ENCODE measurements around the gene CDK5.
"Not testable (repeated sequence)": the region's sequence is repeated elsewhere in the genome, so short reads cannot be mapped to it uniquely, and the experiment has no call there.

The CDK5 gene

GRCh38 chr7:151019130-151019447 lies 38.6 kb downstream of the CDK5 start:
- TF ChIP-seq ZNF274 (IDR thresholded peaks at IDR 0.05; ENCODE audit: low read depth, low read length) = no peak
- no peak overlapping the region for H3K4me3 ChIP-seq (ENCODE audit: low read length)

- no peak overlapping the region; the same call in 1 of the 2 replicates for H3K4me3 ChIP-seq (ENCODE audit: low read length)
- no peak for TF ChIP-seq ZNF274 (IDR thresholded peaks at IDR 0.05; ENCODE audit: low read depth, low read length)
These were observed 39.1 kb downstream of the CDK5 start for GRCh38 chr7:151018421-151019129.

DNA sequence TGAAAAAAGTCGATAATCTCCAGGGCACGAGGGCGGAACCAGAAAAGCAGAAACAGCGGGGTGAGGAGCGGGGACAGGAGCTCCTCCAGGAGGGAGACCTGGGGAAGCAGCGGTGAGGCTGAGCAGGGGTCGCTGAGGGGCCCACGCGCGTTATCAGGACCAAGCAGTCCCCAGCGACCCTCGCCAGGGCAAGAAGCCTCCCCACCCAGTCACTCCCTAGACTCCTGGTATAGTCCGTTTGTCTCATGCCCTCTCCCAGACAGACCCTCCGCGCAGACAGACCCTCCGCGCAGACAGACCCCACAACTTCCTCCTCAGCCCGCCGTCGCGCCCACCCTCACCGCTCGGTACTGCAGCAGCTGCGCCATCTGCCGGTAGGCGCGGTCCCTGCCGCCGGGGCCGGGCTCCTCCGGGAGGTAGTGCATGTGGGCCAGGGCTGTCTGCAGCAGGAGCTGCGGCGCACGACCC lies 39.7 kb downstream of the CDK5 start:
- TF ChIP-seq ZNF274 (IDR thresholded peaks at IDR 0.05; ENCODE audit: low read depth, low read length) = no peak
- no peak overlapping the region for H3K4me3 ChIP-seq (ENCODE audit: low read length)

- no peak for TF ChIP-seq ZNF274 (IDR thresholded peaks at IDR 0.05; ENCODE audit: low read depth, low read length)
- H3K4me3 ChIP-seq (ENCODE audit: low read length) = no peak overlapping the region
These were observed 40.2 kb downstream of the CDK5 start for GRCh38 chr7:151017370-151017952.

GRCh38 chr7:151016942-151017341 lies 40.8 kb downstream of the CDK5 start:
- no peak for TF ChIP-seq ZNF274 (IDR thresholded peaks at IDR 0.05; ENCODE audit: low read depth, low read length)
- no peak overlapping the region for H3K4me3 ChIP-seq (ENCODE audit: low read length)

DNA sequence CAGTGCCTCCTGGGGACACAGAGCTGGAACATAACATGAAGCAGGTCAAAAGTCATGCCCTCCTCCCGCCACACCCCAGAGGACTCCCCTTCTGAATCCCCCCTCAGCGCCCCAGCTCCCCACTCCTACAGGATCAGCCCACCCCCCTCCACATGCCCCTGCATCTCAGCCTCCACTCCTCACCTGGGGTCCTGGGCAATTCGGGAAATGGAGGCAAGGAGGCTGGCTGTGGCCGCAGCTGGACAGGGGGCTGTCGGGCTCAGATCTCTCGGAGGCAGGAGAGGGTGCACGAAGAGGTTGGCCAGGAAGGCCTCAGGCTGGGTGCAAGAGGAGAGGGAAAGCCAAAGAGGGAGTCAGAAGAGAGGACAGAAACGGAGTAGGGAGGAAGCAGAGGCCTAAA lies 41.2 kb downstream of the CDK5 start:
- no peak for TF ChIP-seq ZNF274 (IDR thresholded peaks at IDR 0.05; ENCODE audit: low read depth, low read length)
- H3K4me3 ChIP-seq (ENCODE audit: low read length) = no peak overlapping the region

DNA sequence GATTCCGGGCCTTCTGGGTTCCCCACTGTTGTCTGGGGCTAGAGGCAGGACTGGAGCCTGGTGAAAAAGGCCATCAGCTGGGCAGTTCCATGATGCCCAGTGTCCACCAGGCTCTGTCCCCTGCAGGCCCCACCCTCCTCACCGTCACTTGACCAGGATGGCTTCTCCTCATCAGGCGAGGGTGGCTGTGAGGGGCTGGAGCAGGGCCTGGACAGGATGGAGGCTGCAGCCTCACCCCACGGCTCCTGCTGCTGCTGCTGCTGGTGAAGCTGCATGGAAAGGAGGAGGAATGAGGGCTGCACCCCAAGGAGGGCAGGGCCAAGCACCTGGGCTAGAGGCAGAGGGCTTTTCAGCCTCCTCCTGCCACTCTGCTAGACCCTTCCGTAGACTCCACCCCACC lies 41.7 kb downstream of the CDK5 start:
- no peak overlapping the region for H3K4me3 ChIP-seq (ENCODE audit: low read length)
- TF ChIP-seq ZNF274 (IDR thresholded peaks at IDR 0.05; ENCODE audit: low read depth, low read length) = no peak

DNA sequence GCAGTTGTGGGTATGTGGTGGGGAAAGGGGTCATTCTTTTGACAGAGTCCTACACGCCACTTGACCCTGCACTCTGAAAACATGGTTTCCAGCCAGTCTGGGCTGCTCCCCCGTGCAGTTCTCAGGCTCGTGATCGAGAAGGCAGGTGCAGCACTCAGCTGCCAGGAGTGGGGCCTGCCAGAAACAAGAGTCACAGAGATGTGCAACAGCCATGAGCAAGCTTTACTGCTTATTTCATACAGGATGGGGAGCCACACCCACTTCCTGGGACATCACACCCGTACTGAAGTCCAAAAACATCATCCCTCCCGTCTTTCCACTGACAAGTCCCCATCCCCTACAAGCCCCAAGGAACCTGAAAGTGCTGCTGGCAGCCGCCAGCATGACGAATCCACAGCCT lies 42.7 kb downstream of the CDK5 start:
- no peak for TF ChIP-seq ZNF274 (IDR thresholded peaks at IDR 0.05; ENCODE audit: low read depth, low read length)
- no peak overlapping the region for H3K4me3 ChIP-seq (ENCODE audit: low read length)

DNA sequence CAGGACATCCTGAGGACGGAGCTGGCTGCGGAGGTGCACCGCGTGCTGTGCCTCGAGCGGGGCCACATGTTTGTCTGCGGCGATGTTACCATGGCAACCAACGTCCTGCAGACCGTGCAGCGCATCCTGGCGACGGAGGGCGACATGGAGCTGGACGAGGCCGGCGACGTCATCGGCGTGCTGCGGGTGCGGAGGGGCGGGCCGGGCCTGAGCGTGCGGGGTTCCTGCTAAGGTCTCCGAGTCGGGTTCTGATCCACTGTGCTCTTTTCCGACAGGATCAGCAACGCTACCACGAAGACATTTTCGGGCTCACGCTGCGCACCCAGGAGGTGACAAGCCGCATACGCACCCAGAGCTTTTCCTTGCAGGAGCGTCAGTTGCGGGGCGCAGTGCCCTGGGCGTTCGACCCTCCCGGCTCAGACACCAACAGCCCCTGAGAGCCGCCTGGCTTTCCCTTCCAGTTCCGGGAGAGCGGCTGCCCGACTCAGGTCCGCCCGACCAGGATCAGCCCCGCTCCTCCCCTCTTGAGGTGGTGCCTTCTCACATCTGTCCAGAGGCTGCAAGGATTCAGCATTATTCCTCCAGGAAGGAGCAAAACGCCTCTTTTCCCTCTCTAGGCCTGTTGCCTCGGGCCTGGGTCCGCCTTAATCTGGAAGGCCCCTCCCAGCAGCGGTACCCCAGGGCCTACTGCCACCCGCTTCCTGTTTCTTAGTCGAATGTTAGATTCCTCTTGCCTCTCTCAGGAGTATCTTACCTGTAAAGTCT lies 43.8 kb downstream of the CDK5 start:
- no peak for TF ChIP-seq ZNF274 (IDR thresholded peaks at IDR 0.05; ENCODE audit: low read depth, low read length)
- peak overlapping the region; percentile 55; the same call in 1 of the 2 replicates for H3K4me3 ChIP-seq (ENCODE audit: low read length)

DNA sequence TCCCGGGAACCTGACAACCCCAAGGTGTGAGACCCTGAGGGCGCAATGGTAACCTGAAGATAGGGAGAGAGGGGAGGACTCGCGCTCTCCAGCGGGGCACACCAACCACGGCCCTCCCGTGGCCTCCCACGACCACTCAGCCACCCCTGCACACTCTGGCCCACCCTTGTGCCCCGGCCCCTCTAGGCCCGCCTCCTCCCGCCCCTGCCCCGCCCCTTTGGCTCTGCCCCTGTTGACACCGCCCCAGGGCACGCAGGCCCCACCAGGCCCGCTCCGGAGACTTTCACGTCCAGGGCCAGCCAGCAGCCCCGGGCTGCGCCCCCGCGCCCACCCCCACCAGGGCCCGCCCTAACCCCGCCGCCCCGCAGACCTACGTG lies 44.4 kb downstream of the CDK5 start:
- H3K4me3 ChIP-seq (ENCODE audit: low read length) = no peak overlapping the region; the same call in 1 of the 2 replicates
- TF ChIP-seq ZNF274 (IDR thresholded peaks at IDR 0.05; ENCODE audit: low read depth, low read length) = no peak

DNA sequence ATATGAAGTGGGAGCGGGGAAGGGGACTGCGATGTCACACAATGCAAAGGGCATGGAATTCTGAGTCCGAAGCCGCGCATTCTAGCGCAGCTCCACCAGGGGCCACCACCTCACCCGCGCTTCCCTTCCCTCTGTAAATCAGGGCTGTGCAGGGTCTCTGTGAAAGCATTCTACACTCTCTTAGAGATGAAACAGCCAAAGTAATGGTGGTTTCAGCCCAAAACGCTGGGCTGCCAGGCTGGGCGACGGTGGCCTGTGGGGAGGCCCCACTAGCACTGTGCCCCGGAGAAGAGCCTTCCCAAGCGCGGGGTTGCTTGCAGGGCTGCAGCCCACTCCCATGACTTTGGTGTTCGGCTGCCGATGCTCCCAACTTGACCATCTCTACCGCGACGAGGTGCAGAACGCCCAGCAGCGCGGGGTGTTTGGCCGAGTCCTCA lies 44.8 kb downstream of the CDK5 start:
- TF ChIP-seq ZNF274 (IDR thresholded peaks at IDR 0.05; ENCODE audit: low read depth, low read length) = no peak
- no peak overlapping the region for H3K4me3 ChIP-seq (ENCODE audit: low read length)

GRCh38 chr7:151012031-151012692 lies 45.5 kb downstream of the CDK5 start:
- H3K4me3 ChIP-seq (ENCODE audit: low read length) = no peak overlapping the region
- no peak for TF ChIP-seq ZNF274 (IDR thresholded peaks at IDR 0.05; ENCODE audit: low read depth, low read length)

DNA sequence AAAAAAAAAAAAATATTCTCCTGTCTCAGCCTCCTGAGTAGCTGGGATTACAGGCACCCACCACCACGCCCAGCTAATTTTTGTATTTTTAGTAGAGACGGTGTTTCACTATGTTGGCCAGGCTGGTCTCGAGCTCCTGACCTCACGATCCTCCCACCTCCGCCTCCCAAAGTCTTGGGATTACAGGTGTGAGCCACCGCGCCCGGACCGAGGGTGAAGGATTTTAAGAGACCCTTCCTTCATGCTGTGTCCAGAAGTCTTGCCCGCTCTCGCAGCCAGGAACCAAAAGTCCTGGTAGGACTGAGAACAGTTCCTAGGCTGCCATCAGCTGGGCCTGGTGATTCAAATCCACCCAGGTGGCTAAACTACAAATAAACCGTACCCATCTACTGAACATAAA lies 46.1 kb downstream of the CDK5 start:
- not testable (repeated sequence) for H3K4me3 ChIP-seq (ENCODE audit: low read length)

DNA sequence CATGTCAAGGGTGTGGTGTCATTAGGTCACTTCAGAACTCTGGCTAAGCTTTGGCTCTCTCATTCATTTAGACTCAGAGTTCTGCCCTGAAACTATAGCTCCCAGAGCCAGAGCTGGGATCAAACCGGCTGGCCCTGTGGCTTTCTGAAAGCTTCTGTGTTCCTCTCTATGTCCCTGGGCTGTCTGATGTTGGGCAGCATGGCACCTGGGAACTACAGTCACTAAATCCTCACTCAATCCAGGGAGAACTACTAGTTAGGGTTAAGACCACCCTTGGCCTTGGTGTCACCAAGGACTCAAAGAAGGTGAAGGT lies 46.6 kb downstream of the CDK5 start:
- no peak overlapping the region for H3K4me3 ChIP-seq (ENCODE audit: low read length)

More for the DNA sequence above, 46.6 kb downstream of the CDK5 start:
- no peak for TF ChIP-seq ZNF274 (IDR thresholded peaks at IDR 0.05; ENCODE audit: low read depth, low read length)
